Activated naive CD8-positive, alpha-beta T cell treated with anti-CD3 and anti-CD28 coated beads, Interleukin-2, amount 50 U/mL, for 24 hours (primary cell): Measurements from ENCODE around the gene PIK3C3.
"Not testable (repeated sequence)": the region's sequence is repeated elsewhere in the genome, so short reads cannot be mapped to it uniquely, and the experiment has no call there.

Experiments
- ATAC-seq: fragments of 150-1000 bp; cut with Tn5 transposase; one replicate; pipeline ENCODE4 v1.10.0; 2021
- DNase-seq: peaks from one replicate; pipeline ENCODE4 v3.0.0; 2021
- H3K27ac Mint-ChIP-seq: one replicate; pipeline ENCODE4 v1.8.0; 2021; ENCODE audit warnings: mild to moderate bottlenecking, mixed read lengths
- H3K27me3 Mint-ChIP-seq: one replicate; pipeline ENCODE4 v1.8.0; 2021; ENCODE audit warnings: mixed read lengths
- H3K36me3 Mint-ChIP-seq: one replicate; pipeline ENCODE4 v1.8.0; 2021; ENCODE audit warnings: low read depth, mixed read lengths
- H3K4me1 Mint-ChIP-seq: one replicate; pipeline ENCODE4 v1.8.0; 2021; ENCODE audit warnings: mixed read lengths
- H3K4me3 Mint-ChIP-seq: one replicate; pipeline ENCODE4 v1.8.0; 2021; ENCODE audit warnings: mild to moderate bottlenecking, moderate library complexity, mixed read lengths
- H3K9me3 Mint-ChIP-seq: one replicate; pipeline ENCODE4 v1.8.0; 2021; ENCODE audit warnings: mixed read lengths

Gene PIK3C3

DNA sequence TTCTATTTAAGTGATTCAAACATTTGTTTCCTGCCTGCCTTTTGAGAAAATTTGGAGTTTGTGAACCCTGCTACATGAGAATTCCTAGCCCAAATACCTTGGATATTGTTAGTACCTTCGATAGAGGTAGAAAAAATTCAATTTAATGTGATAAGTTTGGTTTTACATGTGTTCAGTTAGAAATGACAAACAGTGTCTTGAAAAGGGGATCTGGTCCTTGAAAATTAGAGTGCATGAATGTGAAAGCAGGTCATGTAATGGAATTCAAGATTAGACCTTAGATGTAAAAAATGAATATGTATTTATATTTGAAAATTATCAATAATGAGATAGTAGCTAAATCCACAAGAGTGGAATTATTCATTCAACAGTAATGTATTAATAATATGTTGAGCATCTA, 70.5 kb downstream of the PIK3C3 start:
- ATAC-seq, result no peak

DNA sequence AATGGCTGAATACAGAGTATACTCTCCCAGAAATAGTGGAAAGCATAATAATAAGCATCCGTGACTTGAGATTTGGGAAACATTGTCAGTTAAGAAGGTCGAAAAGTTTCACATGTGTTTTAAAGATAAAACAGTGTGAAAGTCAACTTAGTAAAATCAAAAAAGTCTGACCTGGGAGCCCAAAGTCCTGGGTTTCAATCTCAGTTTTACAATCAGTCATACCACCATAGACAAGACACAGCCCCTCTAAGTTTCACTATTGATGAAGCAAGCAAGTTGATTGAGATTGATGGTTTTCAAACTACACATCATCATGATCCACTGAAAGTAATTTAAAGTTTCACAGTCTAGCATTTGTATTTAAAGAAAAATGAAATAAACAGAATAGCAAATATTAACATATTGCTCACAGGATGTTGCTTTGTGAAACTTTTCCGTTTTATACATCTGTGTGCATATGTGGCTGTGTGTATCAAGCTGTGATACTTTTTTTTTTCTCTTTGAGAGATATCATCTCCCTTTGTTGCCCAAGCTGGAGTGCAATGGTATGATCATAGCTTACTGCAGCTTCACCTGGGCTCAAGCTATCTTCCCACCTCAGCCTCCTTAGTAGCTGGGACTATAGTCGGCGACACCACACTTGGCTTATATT, 71.1 kb downstream of the PIK3C3 start:
- ATAC-seq (peak; percentile 81), DNase-seq (no peak)
- Mint-ChIP-seq H3K27me3 (no peaks in the 10 kb centered on the region), H3K4me1 (peaks cover 30% of the 10 kb centered on the region), H3K9me3 (no peaks in the 10 kb centered on the region), H3K4me3 (no peak overlapping the region), H3K36me3 (peaks cover 27% of the 10 kb centered on the region), H3K27ac (peak overlapping the region; percentile 35)

More for the DNA sequence above, 70.5 kb downstream of the PIK3C3 start:
- Mint-ChIP-seq H3K27ac (peak overlapping the region; percentile 35), H3K27me3 (no peaks in the 10 kb centered on the region), H3K4me3 (no peak overlapping the region), H3K4me1 (peaks cover 30% of the 10 kb centered on the region), H3K9me3 (no peaks in the 10 kb centered on the region), H3K36me3 (peaks cover 28% of the 10 kb centered on the region)
- DNase-seq, result no peak

DNA sequence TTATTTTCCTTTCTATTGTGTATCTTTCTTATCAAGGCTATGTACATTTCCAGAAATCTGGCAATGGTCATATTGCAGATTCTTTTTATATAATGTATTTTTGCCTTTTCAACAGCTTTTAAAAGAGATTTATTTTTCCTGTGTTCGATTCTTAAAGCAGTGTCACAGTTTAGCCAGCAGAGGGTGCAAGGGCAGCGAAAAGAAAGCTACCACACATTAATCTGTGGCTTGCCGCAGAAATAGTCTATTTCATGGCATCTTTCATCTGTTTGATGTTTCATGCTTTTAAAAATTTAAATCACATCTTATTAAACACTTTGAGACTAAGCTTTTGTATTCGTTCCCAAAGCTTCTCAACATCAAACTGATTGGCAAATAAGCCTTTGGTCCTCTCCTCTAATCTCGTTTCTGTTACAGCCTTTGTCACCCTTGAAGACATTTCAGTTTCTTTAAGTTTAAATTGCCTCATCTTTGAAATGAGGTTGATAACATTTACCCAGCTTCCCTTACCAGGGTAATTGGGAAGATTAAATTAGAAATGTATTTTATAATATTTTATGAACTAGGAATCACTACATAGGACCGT, 73.3 kb downstream of the PIK3C3 start:
- no peaks in the 10 kb centered on the region for H3K27me3 Mint-ChIP-seq
- H3K9me3 Mint-ChIP-seq, result no peaks in the 10 kb centered on the region
- no peak for ATAC-seq
- peak; percentile 17 for DNase-seq
- H3K4me1 Mint-ChIP-seq, result peaks cover 30% of the 10 kb centered on the region
- H3K27ac Mint-ChIP-seq, result no peak overlapping the region
- no peak overlapping the region for H3K4me3 Mint-ChIP-seq
- H3K36me3 Mint-ChIP-seq, result peaks cover 36% of the 10 kb centered on the region

GRCh38 chr18:42029092-42029491, 74.1 kb downstream of the PIK3C3 start:
- H3K27ac Mint-ChIP-seq, result no peak overlapping the region
- H3K4me3 Mint-ChIP-seq, result no peak overlapping the region
- H3K9me3 Mint-ChIP-seq, result no peaks in the 10 kb centered on the region
- H3K4me1 Mint-ChIP-seq, result peaks cover 26% of the 10 kb centered on the region
- peaks cover 40% of the 10 kb centered on the region for H3K36me3 Mint-ChIP-seq
- no peaks in the 10 kb centered on the region for H3K27me3 Mint-ChIP-seq
- no peak for DNase-seq
- ATAC-seq, result no peak

DNA sequence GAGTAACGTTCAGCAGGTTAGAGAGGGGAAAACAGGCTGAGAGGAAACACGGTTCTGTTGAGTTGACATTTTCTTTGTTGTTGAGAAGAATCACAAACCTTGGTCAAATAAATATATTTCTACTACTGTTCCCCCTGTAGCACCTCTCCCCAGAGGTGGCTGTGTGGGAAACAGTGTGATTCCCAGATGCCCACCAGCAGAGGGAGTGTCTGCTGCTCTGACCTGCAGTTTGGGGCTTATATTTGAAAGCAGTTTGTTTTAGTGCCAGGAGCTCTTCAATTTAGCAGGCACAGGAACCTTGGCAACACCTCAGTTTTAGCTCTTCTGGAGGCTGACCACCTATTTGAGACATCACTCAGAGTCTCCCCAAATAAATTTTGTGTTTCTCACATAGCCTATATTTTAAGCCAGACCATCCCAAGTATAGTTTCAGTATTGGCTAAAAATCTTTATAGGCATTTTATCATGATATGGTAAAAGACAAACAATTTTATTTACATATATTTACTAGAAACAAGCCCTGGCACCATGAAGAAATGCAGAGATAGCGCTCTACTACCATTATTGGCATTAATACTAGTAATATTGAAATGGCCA, 75.7 kb downstream of the PIK3C3 start:
- Mint-ChIP-seq H3K27me3 (no peaks in the 10 kb centered on the region), H3K36me3 (peaks cover 37% of the 10 kb centered on the region), H3K27ac (peak overlapping the region; percentile 41), H3K9me3 (no peaks in the 10 kb centered on the region), H3K4me3 (no peak overlapping the region), H3K4me1 (peaks cover 15% of the 10 kb centered on the region)
- no peak for DNase-seq
- ATAC-seq, result no peak

GRCh38 chr18:42032447-42032846, 77.4 kb downstream of the PIK3C3 start:
- H3K9me3 Mint-ChIP-seq, result no peaks in the 10 kb centered on the region
- no peak overlapping the region for H3K27ac Mint-ChIP-seq
- no peak overlapping the region for H3K4me3 Mint-ChIP-seq
- DNase-seq (no peak), ATAC-seq (no peak)
- H3K27me3 Mint-ChIP-seq, result no peaks in the 10 kb centered on the region
- peaks cover 44% of the 10 kb centered on the region for H3K36me3 Mint-ChIP-seq
- peaks cover 3% of the 10 kb centered on the region for H3K4me1 Mint-ChIP-seq

DNA sequence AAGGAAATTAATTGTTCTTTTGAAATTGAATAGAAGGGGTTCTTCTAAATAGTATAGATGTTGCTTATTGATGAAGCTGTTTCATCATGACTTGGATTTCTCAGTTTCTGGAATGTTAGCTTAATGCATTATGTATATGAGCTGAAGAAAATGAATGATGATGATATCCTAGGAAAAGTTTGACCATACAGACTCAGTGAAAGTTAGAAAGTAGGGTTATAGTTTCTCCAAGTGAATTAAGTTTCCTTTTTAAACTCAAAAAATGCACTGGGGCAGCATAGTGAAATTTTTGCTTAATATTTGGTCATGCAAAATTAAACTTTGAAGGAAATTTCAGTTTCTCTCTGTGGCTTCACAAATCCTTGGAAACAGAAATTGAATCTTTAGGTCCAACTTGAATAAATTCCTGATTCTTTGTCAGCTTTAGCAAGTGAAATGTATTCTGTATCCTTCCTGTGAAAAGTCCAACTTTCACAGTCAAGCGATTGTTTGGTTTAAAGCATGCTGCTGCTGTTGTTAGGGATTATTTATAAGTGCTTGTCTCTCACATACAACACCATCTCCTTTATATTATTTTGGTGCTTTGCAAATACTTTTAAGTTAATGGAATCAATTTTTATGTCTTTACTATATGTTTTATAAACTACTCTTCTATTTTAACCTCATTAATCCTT, 78.2 kb downstream of the PIK3C3 start:
- no peaks in the 10 kb centered on the region for H3K27me3 Mint-ChIP-seq

GRCh38 chr18:42038936-42039335, 83.9 kb downstream of the PIK3C3 start:
- peaks cover 4% of the 10 kb centered on the region for H3K4me1 Mint-ChIP-seq
- H3K27ac Mint-ChIP-seq, result peak overlapping the region; percentile 11
- no peaks in the 10 kb centered on the region for H3K27me3 Mint-ChIP-seq
- ATAC-seq, result no peak
- no peaks in the 10 kb centered on the region for H3K9me3 Mint-ChIP-seq
- H3K4me3 Mint-ChIP-seq, result no peak overlapping the region
- DNase-seq, result no peak
- H3K36me3 Mint-ChIP-seq, result peaks cover 42% of the 10 kb centered on the region

More for the DNA sequence above, 78.2 kb downstream of the PIK3C3 start:
- ATAC-seq, result no peak
- Mint-ChIP-seq H3K9me3 (no peaks in the 10 kb centered on the region), H3K36me3 (peaks cover 48% of the 10 kb centered on the region), H3K4me3 (no peak overlapping the region), H3K4me1 (peaks cover 3% of the 10 kb centered on the region), H3K27ac (no peak overlapping the region)
- DNase-seq, result no peak

DNA sequence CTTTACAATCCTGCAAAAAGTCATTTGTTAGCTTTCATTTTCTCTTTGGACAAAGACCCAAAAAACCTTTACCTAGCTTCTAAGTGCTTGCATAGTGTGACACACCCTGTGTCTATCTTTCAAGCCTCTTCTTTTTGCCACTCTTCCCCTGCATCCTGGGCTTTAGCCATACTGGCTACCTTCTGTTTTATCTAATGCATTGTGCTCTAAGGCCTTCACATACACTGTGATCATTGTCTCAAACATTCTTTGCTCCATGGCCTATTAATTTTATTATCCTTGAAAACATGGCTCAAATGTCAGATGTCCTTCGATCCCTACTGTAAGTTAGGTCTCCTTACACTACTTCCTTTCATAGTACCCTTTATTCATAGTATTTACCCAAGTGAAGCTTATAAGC, 84.4 kb downstream of the PIK3C3 start:
- H3K4me3 Mint-ChIP-seq, result no peak overlapping the region
- DNase-seq (no peak), ATAC-seq (no peak)
- peaks cover 40% of the 10 kb centered on the region for H3K36me3 Mint-ChIP-seq
- peak overlapping the region; percentile 11 for H3K27ac Mint-ChIP-seq
- H3K4me1 Mint-ChIP-seq, result peaks cover 4% of the 10 kb centered on the region
- no peaks in the 10 kb centered on the region for H3K9me3 Mint-ChIP-seq
- no peaks in the 10 kb centered on the region for H3K27me3 Mint-ChIP-seq

GRCh38 chr18:42041793-42042192, 86.8 kb downstream of the PIK3C3 start:
- no peak overlapping the region for H3K27ac Mint-ChIP-seq
- no peaks in the 10 kb centered on the region for H3K9me3 Mint-ChIP-seq
- no peaks in the 10 kb centered on the region for H3K27me3 Mint-ChIP-seq
- no peak overlapping the region for H3K4me3 Mint-ChIP-seq
- DNase-seq, result no peak
- peaks cover 38% of the 10 kb centered on the region for H3K36me3 Mint-ChIP-seq
- no peak for ATAC-seq
- peaks cover 7% of the 10 kb centered on the region for H3K4me1 Mint-ChIP-seq

- H3K27ac Mint-ChIP-seq, result no peak overlapping the region
- no peak for DNase-seq
- peak; percentile 59 for ATAC-seq
- no peaks in the 10 kb centered on the region for H3K27me3 Mint-ChIP-seq
- H3K4me3 Mint-ChIP-seq, result no peak overlapping the region
- peaks cover 3% of the 10 kb centered on the region for H3K4me1 Mint-ChIP-seq
- H3K9me3 Mint-ChIP-seq, result no peaks in the 10 kb centered on the region
- peaks cover 33% of the 10 kb centered on the region for H3K36me3 Mint-ChIP-seq
Measured at GRCh38 chr18:42045346-42045745, 90.3 kb downstream of the PIK3C3 start.

GRCh38 chr18:42047721-42048120, 92.7 kb downstream of the PIK3C3 start:
- H3K27ac Mint-ChIP-seq, result peak overlapping the region; percentile 9
- no peak for ATAC-seq
- DNase-seq, result no peak
- H3K4me3 Mint-ChIP-seq, result no peak overlapping the region
- peaks cover 24% of the 10 kb centered on the region for H3K36me3 Mint-ChIP-seq
- no peaks in the 10 kb centered on the region for H3K9me3 Mint-ChIP-seq
- no peaks in the 10 kb centered on the region for H3K27me3 Mint-ChIP-seq
- peaks cover 5% of the 10 kb centered on the region for H3K4me1 Mint-ChIP-seq

GRCh38 chr18:42048158-42048557, 93.1 kb downstream of the PIK3C3 start:
- H3K27ac Mint-ChIP-seq, result no peak overlapping the region
- H3K36me3 Mint-ChIP-seq, result peaks cover 23% of the 10 kb centered on the region
- no peak overlapping the region for H3K4me3 Mint-ChIP-seq
- DNase-seq, result no peak
- no peaks in the 10 kb centered on the region for H3K9me3 Mint-ChIP-seq
- no peaks in the 10 kb centered on the region for H3K27me3 Mint-ChIP-seq
- no peak for ATAC-seq
- H3K4me1 Mint-ChIP-seq, result peaks cover 8% of the 10 kb centered on the region

DNA sequence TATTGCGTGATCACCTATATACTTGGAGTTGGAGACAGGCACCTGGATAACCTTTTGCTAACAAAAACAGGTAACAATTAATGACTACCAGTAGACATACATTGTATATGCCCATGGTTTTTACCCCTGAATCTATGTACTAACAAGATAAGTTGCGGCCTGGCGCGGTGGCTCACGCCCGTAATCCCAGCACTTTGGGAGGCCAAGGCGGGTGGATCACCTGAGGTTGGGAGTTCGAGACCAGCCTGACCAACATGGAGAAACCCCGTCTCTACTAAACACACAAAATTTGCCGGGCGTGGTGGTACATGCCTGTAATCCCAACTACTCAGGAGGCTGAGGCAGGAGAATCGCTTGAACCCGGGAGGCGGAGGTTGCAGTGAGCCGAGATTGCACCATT, 94.5 kb downstream of the PIK3C3 start:
- not testable (repeated sequence) for DNase-seq, ATAC-seq, H3K4me3 Mint-ChIP-seq, H3K27me3 Mint-ChIP-seq, H3K4me1 Mint-ChIP-seq, H3K27ac Mint-ChIP-seq, H3K9me3 Mint-ChIP-seq
- peaks cover 20% of the 10 kb centered on the region for H3K36me3 Mint-ChIP-seq

DNA sequence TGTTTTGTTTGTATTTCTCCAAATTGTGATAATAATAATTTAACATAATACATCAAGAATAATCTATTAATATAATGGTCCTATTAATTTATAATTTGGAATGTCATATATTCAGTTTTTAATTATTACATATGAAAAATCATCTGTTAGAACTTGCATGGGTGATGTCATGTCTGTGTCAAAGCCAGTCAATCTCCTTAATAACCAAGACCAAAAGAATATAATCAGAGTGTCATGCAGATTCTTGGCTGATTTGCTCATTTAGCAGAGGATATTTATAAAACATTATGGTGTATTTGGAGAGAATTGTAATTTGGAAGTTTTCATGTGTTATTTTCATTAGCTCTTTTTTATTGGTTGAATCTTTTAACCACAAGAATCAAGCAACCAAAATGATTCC, 96.4 kb downstream of the PIK3C3 start:
- no peak overlapping the region for H3K27ac Mint-ChIP-seq
- H3K4me1 Mint-ChIP-seq, result peaks cover 6% of the 10 kb centered on the region
- no peak for ATAC-seq
- H3K27me3 Mint-ChIP-seq, result no peaks in the 10 kb centered on the region
- H3K4me3 Mint-ChIP-seq, result no peak overlapping the region
- no peak for DNase-seq
- no peaks in the 10 kb centered on the region for H3K9me3 Mint-ChIP-seq
- H3K36me3 Mint-ChIP-seq, result peaks cover 18% of the 10 kb centered on the region
